MCF 10A (cell line): ENCODE measurements around the gene CRKL. TPM values are rescaled to one million over a fixed set of nuclear protein-coding genes. Genes with fewer than 3 reads are reported as not detected.
A peak's percentile ranks its signal among the peaks of the same experiment; 100 is the strongest.
"Not testable (repeated sequence)": the region's sequence is repeated elsewhere in the genome, so short reads cannot be mapped to it uniquely, and the experiment has no call there.

ENCODE experiments used
- BruUV-seq: library from RNA; stranded (reverse); fragments of 400-500 nt; replicated peaks from 2 replicates; lab custom pipeline; 2021; lab: Mats Ljungman, UMichigan
- CTCF ChIA-PET: fragments of 300-600 bp; sonication (Branson Sonifier 250); formaldehyde crosslinking; extraction: SDS; loops from one replicate; lab custom pipeline; 2021; ENCODE audit warnings: antibody characterized with exemption, inconsistent platforms; lab: Yijun Ruan, JAX
- POLR2A ChIA-PET: fragments of 300-600, 350-650 bp; sonication (Branson Sonifier 250); formaldehyde crosslinking; extraction: SDS; loops from one replicate; lab custom pipeline; 2020; ENCODE audit warnings: antibody characterized with exemption, inconsistent platforms; lab: Yijun Ruan, JAX
- DNase-seq: peaks from one replicate; pipeline ENCODE4 v3.0.0-alpha.2; 2018; ENCODE audit not compliant: unreplicated experiment
- H3K27ac Mint-ChIP-seq: one replicate; pipeline ENCODE4 v1.8.0; 2022; ENCODE audit warnings: mild to moderate bottlenecking, low read depth, mixed read lengths; ENCODE audit not compliant: unreplicated experiment
- H3K27me3 Mint-ChIP-seq: one replicate; pipeline ENCODE4 v1.8.0; 2022; ENCODE audit warnings: mixed read lengths; ENCODE audit not compliant: insufficient read depth, unreplicated experiment
- H3K36me3 Mint-ChIP-seq: one replicate; pipeline ENCODE4 v1.8.0; 2022; ENCODE audit warnings: mild to moderate bottlenecking, moderate library complexity, mixed read lengths; ENCODE audit not compliant: insufficient read depth, unreplicated experiment
- H3K4me1 Mint-ChIP-seq: one replicate; pipeline ENCODE4 v1.8.0; 2022; ENCODE audit warnings: mixed read lengths; ENCODE audit not compliant: insufficient read depth, unreplicated experiment
- H3K4me3 Mint-ChIP-seq: one replicate; pipeline ENCODE4 v1.8.0; 2022; ENCODE audit warnings: mild to moderate bottlenecking, moderate library complexity, mixed read lengths; ENCODE audit not compliant: unreplicated experiment
- H3K9me3 Mint-ChIP-seq: one replicate; pipeline ENCODE4 v1.8.0; 2022; ENCODE audit warnings: mixed read lengths; ENCODE audit not compliant: unreplicated experiment
- CTCF ChIP-seq: fragments of 200-600 bp; IDR thresholded peaks from one replicate; pipeline ENCODE4 v1.8.0; 2022; ENCODE audit warnings: antibody characterized with exemption, mild to moderate bottlenecking; ENCODE audit not compliant: unreplicated experiment
- intact Hi-C: fragments of 100-400 bp; cut with micrococcal nuclease; formaldehyde crosslinking; loops from 2 replicates; pipeline ENCODE4 v1.14.1; 2022
- total RNA-seq: library from RNA; stranded (reverse); gene quantifications from 2 replicates; pipeline ENCODE4 v1.2.3, GENCODE V29; 2022

The CRKL gene
- total RNA-seq, 1 experiment from 2014 or later = 74.0 TPM

DNA sequence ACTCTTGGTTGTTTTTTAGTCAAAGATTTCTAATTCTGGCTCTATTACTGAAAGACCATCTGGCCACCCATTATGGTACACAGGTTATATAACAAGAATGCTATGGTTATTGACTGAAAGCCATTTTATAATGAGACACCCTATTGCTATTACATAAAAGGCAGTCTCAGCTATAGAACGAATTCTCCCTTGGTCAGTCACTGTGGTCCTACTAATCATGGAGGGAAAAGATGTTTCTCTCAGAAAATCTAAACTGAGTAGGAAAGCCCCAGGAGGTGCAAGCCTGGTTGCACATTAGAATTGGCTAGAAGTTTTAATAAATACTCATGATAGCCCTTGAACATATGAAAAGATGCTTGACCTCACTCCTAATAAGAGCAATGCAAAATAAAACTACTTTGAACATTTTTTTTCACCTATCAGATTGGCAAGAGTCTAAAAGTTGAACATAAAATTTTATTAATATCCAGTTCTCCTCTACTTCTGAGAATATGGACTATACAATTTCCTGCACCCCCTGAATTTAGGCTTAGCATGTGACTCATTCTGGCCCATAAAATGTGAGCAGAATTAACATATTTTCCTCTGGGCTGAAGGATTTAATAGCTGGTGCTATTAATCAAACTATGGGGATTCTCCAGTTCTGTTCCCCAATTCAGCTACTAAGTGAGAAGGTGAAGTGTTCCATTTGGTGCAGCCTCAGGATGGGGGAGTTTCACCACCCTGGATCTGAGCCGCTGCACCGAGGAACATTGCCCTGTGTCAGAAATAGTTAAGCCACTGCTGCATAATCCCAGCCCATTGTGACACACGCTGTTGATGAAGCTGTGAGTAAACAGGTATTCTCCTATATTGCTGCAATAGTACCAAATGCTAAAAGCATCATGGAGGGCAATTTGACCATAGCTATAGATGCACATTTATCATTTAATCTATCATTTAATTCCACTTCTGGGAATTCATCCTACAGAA is 11.5 kb upstream of the CRKL start:
- BruUV-seq = no TSS peak
- Mint-ChIP-seq H3K4me1 (peaks cover 15% of the 10 kb centered on the region), H3K27ac (peak overlapping the region; percentile 95), H3K4me3 (peak overlapping the region; percentile 52), H3K9me3 (no peaks in the 10 kb centered on the region), H3K36me3 (no peaks in the 10 kb centered on the region), H3K27me3 (no peaks in the 10 kb centered on the region)
- TF ChIP-seq CTCF = no peak
- ChIA-PET CTCF (interaction anchor here (0.6 to 3.8 kb wide), 6 partner anchors 12 to 393 kb away, joined by 3 to 18 read pairs (median 4); partner anchors contain the start of gene CRKL), POLR2A (interaction anchor here (0.6 to 4.6 kb wide), 17 partner anchors 8 to 787 kb away, joined by 3 to 58 read pairs (median 4); partner anchors contain the start of genes CRKL, LZTR1 and SNAP29)
- peak; percentile 59 for DNase-seq
- intact Hi-C loops = no loop called here

DNA sequence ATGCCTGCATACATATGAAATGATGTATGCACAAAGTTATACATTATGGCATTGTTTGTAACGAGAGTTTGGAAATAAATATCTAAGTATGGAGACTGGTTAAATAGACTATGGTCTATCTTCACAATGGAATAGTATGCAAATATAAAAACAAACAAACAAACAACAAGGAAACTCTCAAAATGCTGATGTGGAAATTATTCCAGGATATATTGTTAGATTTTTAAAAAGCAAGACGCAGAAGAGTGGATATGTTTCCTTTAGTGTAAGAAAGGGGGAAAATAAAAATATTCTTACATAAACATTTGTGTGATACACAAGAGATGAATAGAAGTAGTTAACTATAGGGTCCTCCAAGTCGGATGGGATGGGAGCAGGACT is 10.8 kb upstream of the CRKL start:
- BruUV-seq = no TSS peak
- no peaks in the 10 kb centered on the region for H3K27me3 Mint-ChIP-seq
- intact Hi-C loops = no loop called here
- CTCF ChIA-PET = interaction anchor here (0.9 to 3.8 kb wide), 3 partner anchors 14 to 128 kb away, joined by 3 to 18 read pairs (median 3); no protein-coding TSS in a partner anchor
- peaks cover 15% of the 10 kb centered on the region for H3K4me1 Mint-ChIP-seq
- H3K4me3 Mint-ChIP-seq = no peak overlapping the region
- H3K27ac Mint-ChIP-seq = no peak overlapping the region
- no peak for TF ChIP-seq CTCF
- H3K36me3 Mint-ChIP-seq = no peaks in the 10 kb centered on the region
- DNase-seq = no peak
- POLR2A ChIA-PET = interaction anchor here (0.6 to 4.6 kb wide), 5 partner anchors 10 to 50 kb away, joined by 3 to 58 read pairs (median 14); partner anchors contain the start of gene CRKL
- no peaks in the 10 kb centered on the region for H3K9me3 Mint-ChIP-seq

GRCh38 chr22:20908717-20909116 is 8.5 kb upstream of the CRKL start:
- H3K36me3 Mint-ChIP-seq, H3K27ac Mint-ChIP-seq, H3K27me3 Mint-ChIP-seq, H3K4me3 Mint-ChIP-seq, BruUV-seq, intact Hi-C loops, DNase-seq, H3K9me3 Mint-ChIP-seq: not testable (repeated sequence)
- ChIA-PET POLR2A (interaction anchor here (0.6 kb wide), 1 partner anchor 50 kb away, joined by 4 read pairs; no protein-coding TSS in a partner anchor), CTCF (interaction anchor here (1.1 to 1.2 kb wide), 2 partner anchors 11 to 23 kb away, joined by 3 to 6 read pairs; no protein-coding TSS in a partner anchor)
- H3K4me1 Mint-ChIP-seq = peaks cover 15% of the 10 kb centered on the region

- TF ChIP-seq CTCF = no peak
- DNase-seq = no peak
- Mint-ChIP-seq H3K9me3 (no peaks in the 10 kb centered on the region), H3K4me1 (peaks cover 7% of the 10 kb centered on the region), H3K27me3 (no peaks in the 10 kb centered on the region), H3K36me3 (no peaks in the 10 kb centered on the region), H3K27ac (no peak overlapping the region), H3K4me3 (no peak overlapping the region)
- ChIA-PET POLR2A (interaction anchor here (0.7 kb wide), 1 partner anchor 72 kb away, joined by 4 read pairs; the partner anchor contains the start of gene LZTR1), CTCF (no interaction called here)
- intact Hi-C loops = no loop called here
- no TSS peak for BruUV-seq
Observed at GRCh38 chr22:20909543-20910303, 7.5 kb upstream of the CRKL start.
